Esophagus squamous epithelium (tissue), 5 donors: ENCODE data around the gene CLSTN2. TPM values are rescaled to one million over a fixed set of nuclear protein-coding genes. Genes with fewer than 3 reads are reported as not detected.
A peak's percentile ranks its signal among the peaks of the same experiment; 100 is the strongest.

ENCODE experiments used
- DNase-seq: peaks from one replicate; lab custom pipeline; 2025; lab: John Stamatoyannopoulos, UW
- H3K27ac ChIP-seq, 4 donors: fragments of 200-600 bp; sonication (generic); one replicate each; pipeline ENCODE4 v1.5.1; 2016 to 2019; ENCODE audit warnings: mild to moderate bottlenecking in 1 of 4
- H3K27me3 ChIP-seq, 4 donors: fragments of 200-600 bp; sonication (generic); 1 replicate in 3 of 4; 2 replicates in 1 of 4; pipeline versions ENCODE4 v1.5.1 to v1.6.0; 2017 to 2021; ENCODE audit warnings: antibody characterized with exemption in 1 of 4
- H3K36me3 ChIP-seq, 3 donors: fragments of 200-600 bp; sonication (generic); one replicate each; pipeline ENCODE4 v1.5.1; 2016 to 2019
- H3K4me1 ChIP-seq, 3 donors: fragments of 200-600 bp; sonication (generic); one replicate each; pipeline ENCODE4 v1.5.1; 2017 to 2019
- H3K4me3 ChIP-seq, 4 donors: fragments of 200-600 bp; sonication (generic); 1 replicate in 3 of 4; 2 replicates in 1 of 4; pipeline ENCODE4 v1.5.1; 2016 to 2019; ENCODE audit warnings: mild to moderate bottlenecking in 2 of 4, moderate library complexity in 1 of 4
- H3K9me3 ChIP-seq, 3 donors: fragments of 200-600 bp; sonication (generic); one replicate each; pipeline ENCODE4 v1.5.1; 2016 to 2019
- POLR2A ChIP-seq, 4 donors: fragments of 450-650 bp; IDR thresholded peaks; one replicate each; pipeline ENCODE4 v1.6.1; 2017; ENCODE audit warnings: antibody characterized with exemption in 4 of 4, mild to moderate bottlenecking in 4 of 4, moderate library complexity in 3 of 4
- WGBS, 2 donors: methylation state at CpG; one replicate each; pipeline ENCODE4 v1.1.5; 2018; 5-methylcytosine and 5-hydroxymethylcytosine counted together
- intact Hi-C: fragments of 100-400 bp; cut with DNase I; formaldehyde crosslinking; loops from one replicate; pipeline ENCODE4 v1.15.0; 2022
- total RNA-seq, 4 donors: library from RNA; depleted of rRNA; stranded (reverse); fragments of >200 nt; gene quantifications; one replicate each; pipeline ENCODE4 v1.1.0, GENCODE V29; 2016
- TF ChIP-seq, protein P1 (sequence below), 6 experiments: fragments of 450-650 bp in 4 of 6; fragments of 200-600 bp in 2 of 6; sonication (generic) in 2 of 6; IDR thresholded peaks; one replicate each; pipeline ENCODE4 v1.5.1; 2016 to 2019; ENCODE audit warnings: antibody characterized with exemption in 6 of 6, mild to moderate bottlenecking in 4 of 6, moderate library complexity in 4 of 6
- donor health status: DM: yes; HTN: yes; CAD: no.

CLSTN2 gene
- total RNA-seq, 4 donors from 2014 or later: 0.53 to 5.0 (median 3.1) TPM

DNA sequence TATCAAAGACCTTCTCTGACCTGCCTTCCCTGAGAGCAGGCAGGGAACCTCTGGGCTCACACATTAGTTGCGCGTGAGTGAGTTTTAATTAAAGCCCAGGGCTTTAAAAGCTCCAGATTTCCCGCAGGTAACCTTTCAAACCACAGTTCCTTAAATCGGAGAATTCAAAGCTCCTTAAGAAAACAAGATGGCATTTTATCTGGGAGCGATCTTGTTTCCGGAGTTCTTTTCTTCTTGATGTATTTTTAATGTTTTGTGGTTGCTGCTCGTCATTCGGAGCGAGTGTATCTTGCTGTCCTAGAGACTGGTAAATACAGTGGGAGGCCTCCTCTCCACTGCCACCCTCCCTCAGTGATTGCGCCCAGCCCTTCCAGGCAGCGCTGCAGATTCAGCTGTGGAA, 284.3 kb downstream of the CLSTN2 start:
- TF ChIP-seq POLR2A (IDR thresholded peaks at IDR 0.05): no peak
- TF ChIP-seq, protein P1, sequence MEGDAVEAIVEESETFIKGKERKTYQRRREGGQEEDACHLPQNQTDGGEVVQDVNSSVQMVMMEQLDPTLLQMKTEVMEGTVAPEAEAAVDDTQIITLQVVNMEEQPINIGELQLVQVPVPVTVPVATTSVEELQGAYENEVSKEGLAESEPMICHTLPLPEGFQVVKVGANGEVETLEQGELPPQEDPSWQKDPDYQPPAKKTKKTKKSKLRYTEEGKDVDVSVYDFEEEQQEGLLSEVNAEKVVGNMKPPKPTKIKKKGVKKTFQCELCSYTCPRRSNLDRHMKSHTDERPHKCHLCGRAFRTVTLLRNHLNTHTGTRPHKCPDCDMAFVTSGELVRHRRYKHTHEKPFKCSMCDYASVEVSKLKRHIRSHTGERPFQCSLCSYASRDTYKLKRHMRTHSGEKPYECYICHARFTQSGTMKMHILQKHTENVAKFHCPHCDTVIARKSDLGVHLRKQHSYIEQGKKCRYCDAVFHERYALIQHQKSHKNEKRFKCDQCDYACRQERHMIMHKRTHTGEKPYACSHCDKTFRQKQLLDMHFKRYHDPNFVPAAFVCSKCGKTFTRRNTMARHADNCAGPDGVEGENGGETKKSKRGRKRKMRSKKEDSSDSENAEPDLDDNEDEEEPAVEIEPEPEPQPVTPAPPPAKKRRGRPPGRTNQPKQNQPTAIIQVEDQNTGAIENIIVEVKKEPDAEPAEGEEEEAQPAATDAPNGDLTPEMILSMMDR (IDR thresholded peaks at IDR 0.05): no peak
- DNase-seq: no peak
- Histone ChIP-seq H3K36me3 (no peaks in the 10 kb centered on the region), H3K27ac (no peak overlapping the region), H3K9me3 (no peaks in the 10 kb centered on the region), H3K4me3 (no peak overlapping the region), H3K27me3 (no peaks in the 10 kb centered on the region), H3K4me1 (no peaks in the 10 kb centered on the region)
- 79 to 88% methylated on average over 8 to 10 of the region's 11 CpGs for WGBS, 2 donors
- intact Hi-C loops: no loop called here

- TF ChIP-seq, protein P1 (IDR thresholded peaks at IDR 0.05): peak in 1 of 6 experiments; percentile 27
- no peak for TF ChIP-seq POLR2A (IDR thresholded peaks at IDR 0.05)
- intact Hi-C loops: no loop called here
- Histone ChIP-seq H3K27me3 (no peaks in the 10 kb centered on the region), H3K27ac (no peak overlapping the region), H3K4me3 (no peak overlapping the region), H3K36me3 (no peaks in the 10 kb centered on the region), H3K4me1 (no peaks in the 10 kb centered on the region), H3K9me3 (no peaks in the 10 kb centered on the region)
- DNase-seq: no peak
- WGBS, 2 donors: 74 to 82% methylated on average over 2 of the region's 2 CpGs
Measured at GRCh38 chr3:140219923-140220452, 285.0 kb downstream of the CLSTN2 start.

DNA sequence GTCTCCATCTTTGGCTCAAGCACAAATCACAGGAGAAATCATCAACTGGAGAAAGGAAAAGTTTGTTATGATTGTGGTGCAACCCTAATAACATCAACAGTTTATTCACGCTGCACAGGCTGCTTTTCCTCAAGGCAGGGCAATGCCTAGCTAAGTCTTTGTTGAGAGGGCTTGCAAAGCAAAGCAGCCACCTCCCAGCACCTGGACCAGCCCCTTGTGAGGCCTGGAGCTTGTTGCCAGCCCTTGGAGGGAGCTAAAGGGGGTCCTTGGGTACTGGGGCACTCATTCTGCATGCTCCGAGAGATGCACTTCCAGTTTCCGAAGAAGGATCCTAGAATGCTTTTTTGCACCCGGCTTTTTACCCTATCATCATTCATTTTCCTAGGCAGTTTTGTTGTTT, 288.2 kb downstream of the CLSTN2 start:
- no peak for DNase-seq
- WGBS, 2 donors: 77 to 84% methylated on average over 3 to 4 of the region's 4 CpGs
- no peak overlapping the region for H3K4me3 ChIP-seq

DNA sequence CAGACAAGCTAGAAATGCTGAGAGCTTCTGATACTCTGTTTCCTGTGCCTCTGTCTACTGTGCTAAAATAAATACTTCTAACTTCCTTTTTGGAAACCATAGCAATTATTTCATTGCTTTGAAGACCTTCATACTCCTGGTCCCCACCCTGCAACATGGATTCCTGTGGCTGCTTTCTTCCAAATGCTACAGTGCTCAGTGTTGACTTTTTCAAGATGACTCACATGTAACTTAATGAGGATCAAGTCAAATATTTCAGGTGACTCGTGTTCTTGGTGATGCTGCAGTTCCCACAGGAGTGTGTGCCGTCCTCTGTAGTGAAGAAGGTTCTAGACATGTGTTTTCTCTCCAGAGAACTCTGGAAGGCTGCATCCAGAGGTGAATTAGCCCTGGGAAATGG, 288.6 kb downstream of the CLSTN2 start:
- no peaks in the 10 kb centered on the region for H3K27me3 ChIP-seq
- no peaks in the 10 kb centered on the region for H3K4me1 ChIP-seq
- TF ChIP-seq, protein P1 (IDR thresholded peaks at IDR 0.05): no peak
- no peak for TF ChIP-seq POLR2A (IDR thresholded peaks at IDR 0.05)
- intact Hi-C loops: no loop called here
- WGBS, 2 donors: 42% methylated on average over 2 of the region's 2 CpGs
- no peak overlapping the region for H3K4me3 ChIP-seq
- no peaks in the 10 kb centered on the region for H3K9me3 ChIP-seq
- no peak for DNase-seq
- no peaks in the 10 kb centered on the region for H3K36me3 ChIP-seq
- no peak overlapping the region for H3K27ac ChIP-seq

More for the DNA sequence above, 288.2 kb downstream of the CLSTN2 start:
- no peaks in the 10 kb centered on the region for H3K4me1 ChIP-seq
- TF ChIP-seq POLR2A (IDR thresholded peaks at IDR 0.05): no peak
- TF ChIP-seq, protein P1 (IDR thresholded peaks at IDR 0.05): no peak
- intact Hi-C loops: no loop called here
- no peak overlapping the region for H3K27ac ChIP-seq
- H3K9me3 ChIP-seq: no peaks in the 10 kb centered on the region
- H3K27me3 ChIP-seq: no peaks in the 10 kb centered on the region
- no peaks in the 10 kb centered on the region for H3K36me3 ChIP-seq

DNA sequence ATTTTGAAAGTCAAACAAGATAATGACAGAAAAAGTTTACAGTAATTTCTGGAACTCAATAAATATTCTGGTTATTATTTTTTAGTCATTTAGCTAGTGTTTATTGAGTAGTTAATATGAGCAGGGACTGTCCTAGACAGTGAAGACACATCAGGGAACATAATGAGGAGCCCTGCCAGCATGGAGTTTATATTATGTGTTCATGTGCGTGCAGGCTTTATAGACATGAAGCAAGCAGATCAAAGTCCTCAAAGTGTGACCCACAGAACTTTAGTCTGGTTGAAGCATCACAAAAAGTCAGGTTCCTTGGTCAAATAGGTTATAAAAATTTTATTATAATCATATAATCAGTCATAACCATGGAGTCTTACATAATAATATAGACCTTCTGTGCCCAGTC, 289.3 kb downstream of the CLSTN2 start:
- WGBS, 2 donors: 68 to 69% methylated on average over 1 of the region's 1 CpG
- Histone ChIP-seq H3K36me3 (no peaks in the 10 kb centered on the region), H3K9me3 (no peaks in the 10 kb centered on the region), H3K4me3 (no peak overlapping the region), H3K4me1 (no peaks in the 10 kb centered on the region), H3K27me3 (no peaks in the 10 kb centered on the region), H3K27ac (no peak overlapping the region)
- no peak for DNase-seq
- TF ChIP-seq, protein P1 (IDR thresholded peaks at IDR 0.05): no peak
- no peak for TF ChIP-seq POLR2A (IDR thresholded peaks at IDR 0.05)
- intact Hi-C loops: no loop called here
